ENCODE data around the gene BTAF1. TPM values are rescaled to one million over a fixed set of nuclear protein-coding genes. Genes with fewer than 3 reads are reported as not detected.

The BTAF1 gene
- total and polyA plus RNA-seq, 8 donors: 24.2 to 59.8 (median 48.6) TPM

DNA sequence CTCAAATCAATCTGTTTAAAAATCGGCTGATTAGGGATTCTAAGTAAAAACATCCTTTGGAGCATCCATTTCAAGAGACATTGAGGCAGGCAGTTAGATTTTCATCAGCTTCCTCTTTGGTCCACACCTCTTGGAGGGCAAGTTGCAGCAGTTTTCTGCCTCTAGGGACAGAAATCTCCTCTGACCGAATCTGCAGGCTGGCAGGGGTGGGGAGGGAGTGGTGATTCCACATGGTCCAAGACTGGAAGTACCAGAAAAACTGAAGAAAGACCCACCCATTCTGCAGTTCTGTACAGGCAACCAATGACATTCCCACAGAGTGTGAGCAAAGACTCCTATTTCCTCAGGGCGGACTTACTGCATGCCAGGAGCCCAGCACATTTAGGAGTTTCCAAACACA lies 43.3 kb upstream of the BTAF1 start:
- Histone ChIP-seq H3K27ac (no peak overlapping the region), H3K4me1 (no peaks in the 10 kb centered on the region), H3K4me3 (no peak overlapping the region), H3K36me3 (no peaks in the 10 kb centered on the region), H3K9me3 (no peaks in the 10 kb centered on the region), H3K27me3 (no peaks in the 10 kb centered on the region)
- DNase-seq: peak in 1 of 4 donors; percentile 11
- no peak for ATAC-seq
- TF ChIP-seq, protein P1, sequence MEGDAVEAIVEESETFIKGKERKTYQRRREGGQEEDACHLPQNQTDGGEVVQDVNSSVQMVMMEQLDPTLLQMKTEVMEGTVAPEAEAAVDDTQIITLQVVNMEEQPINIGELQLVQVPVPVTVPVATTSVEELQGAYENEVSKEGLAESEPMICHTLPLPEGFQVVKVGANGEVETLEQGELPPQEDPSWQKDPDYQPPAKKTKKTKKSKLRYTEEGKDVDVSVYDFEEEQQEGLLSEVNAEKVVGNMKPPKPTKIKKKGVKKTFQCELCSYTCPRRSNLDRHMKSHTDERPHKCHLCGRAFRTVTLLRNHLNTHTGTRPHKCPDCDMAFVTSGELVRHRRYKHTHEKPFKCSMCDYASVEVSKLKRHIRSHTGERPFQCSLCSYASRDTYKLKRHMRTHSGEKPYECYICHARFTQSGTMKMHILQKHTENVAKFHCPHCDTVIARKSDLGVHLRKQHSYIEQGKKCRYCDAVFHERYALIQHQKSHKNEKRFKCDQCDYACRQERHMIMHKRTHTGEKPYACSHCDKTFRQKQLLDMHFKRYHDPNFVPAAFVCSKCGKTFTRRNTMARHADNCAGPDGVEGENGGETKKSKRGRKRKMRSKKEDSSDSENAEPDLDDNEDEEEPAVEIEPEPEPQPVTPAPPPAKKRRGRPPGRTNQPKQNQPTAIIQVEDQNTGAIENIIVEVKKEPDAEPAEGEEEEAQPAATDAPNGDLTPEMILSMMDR (IDR thresholded peaks at IDR 0.05): no peak
- intact Hi-C loops (cut with DNase I): no loop called here

DNA sequence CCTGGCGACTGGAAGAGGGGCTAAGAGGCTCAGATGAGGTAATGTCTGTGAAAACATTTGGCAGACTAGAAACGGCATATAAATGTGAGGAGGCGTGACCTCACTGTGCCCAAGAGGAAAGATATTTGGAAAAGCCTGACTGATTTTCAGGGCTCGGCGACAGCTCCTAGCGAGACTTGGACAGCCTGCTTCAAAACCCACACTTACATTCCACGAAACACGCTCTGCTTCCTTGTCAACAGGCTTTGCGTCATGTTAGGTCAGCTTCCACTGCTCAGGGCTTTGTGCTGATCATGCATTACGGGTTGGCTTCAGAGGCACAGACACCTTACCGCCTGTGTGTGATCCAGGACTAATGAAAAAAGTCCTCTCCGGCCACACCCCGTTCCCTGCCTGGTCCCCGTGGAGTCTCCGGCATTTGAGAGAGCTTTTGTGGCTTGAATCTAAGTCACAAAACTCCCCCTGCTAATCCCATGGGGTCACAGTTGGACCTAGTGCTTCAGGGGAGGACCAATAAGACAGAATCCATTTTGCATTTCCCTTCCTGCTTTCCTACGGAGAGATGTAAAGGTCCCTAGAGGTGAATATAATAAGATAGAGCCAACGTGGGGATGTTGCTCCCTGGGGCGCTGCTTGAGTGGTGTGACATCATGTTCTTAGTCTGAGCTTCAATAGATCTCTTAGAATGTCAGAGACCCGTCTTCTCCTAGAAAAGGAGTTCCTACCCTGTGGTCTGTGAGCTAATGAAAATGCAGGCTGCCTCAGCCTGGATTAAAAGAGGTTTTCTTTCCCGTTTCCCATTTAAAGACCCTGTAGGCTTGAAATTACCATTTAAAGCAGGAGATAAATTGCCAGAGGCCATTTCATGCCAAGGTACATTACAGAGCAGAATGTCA lies 39.8 kb upstream of the BTAF1 start:
- DNase-seq (peak in 3 of 4 donors; percentile 32 to 77 (median 36)), ATAC-seq (peak; percentile 87)
- no peaks in the 10 kb centered on the region for H3K36me3 ChIP-seq
- intact Hi-C loops (cut with DNase I): no loop called here
- H3K27ac ChIP-seq: no peak overlapping the region
- no peaks in the 10 kb centered on the region for H3K9me3 ChIP-seq
- H3K4me3 ChIP-seq: no peak overlapping the region
- TF ChIP-seq, protein P1 (IDR thresholded peaks at IDR 0.05): no peak
- peaks cover 0 to 20% of the 10 kb centered on the region in 2 donors for H3K27me3 ChIP-seq
- peaks cover 8 to 14% of the 10 kb centered on the region in 2 donors for H3K4me1 ChIP-seq

DNA sequence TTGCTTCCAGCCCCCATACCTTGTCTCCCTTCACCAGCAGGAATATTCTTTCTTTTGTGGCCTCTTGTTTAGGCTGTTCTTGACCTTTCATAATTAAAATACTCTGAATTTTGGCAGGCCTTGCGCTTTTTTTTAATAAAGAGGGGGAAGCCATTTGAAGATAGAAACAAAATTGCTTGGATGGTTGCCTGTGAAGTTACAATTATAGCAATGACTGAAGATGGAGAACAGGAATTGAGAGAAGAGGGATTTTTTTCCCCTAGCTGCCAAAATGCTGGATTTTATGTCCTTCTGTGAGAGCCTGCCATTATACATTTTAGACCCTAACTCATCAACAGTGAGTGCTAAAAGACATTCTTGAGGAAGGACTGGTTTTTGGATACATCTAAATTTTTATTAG lies 39.0 kb upstream of the BTAF1 start:
- intact Hi-C loops (cut with DNase I): no loop called here
- no peaks in the 10 kb centered on the region for H3K9me3 ChIP-seq
- H3K27me3 ChIP-seq: peaks cover 0 to 22% of the 10 kb centered on the region in 2 donors
- H3K4me3 ChIP-seq: no peak overlapping the region
- H3K27ac ChIP-seq: no peak overlapping the region
- peaks cover 8 to 14% of the 10 kb centered on the region in 2 donors for H3K4me1 ChIP-seq
- DNase-seq: peak in 1 of 4 donors; percentile 11
- H3K36me3 ChIP-seq: no peaks in the 10 kb centered on the region
- no peak for ATAC-seq
- TF ChIP-seq, protein P1 (IDR thresholded peaks at IDR 0.05): no peak

DNA sequence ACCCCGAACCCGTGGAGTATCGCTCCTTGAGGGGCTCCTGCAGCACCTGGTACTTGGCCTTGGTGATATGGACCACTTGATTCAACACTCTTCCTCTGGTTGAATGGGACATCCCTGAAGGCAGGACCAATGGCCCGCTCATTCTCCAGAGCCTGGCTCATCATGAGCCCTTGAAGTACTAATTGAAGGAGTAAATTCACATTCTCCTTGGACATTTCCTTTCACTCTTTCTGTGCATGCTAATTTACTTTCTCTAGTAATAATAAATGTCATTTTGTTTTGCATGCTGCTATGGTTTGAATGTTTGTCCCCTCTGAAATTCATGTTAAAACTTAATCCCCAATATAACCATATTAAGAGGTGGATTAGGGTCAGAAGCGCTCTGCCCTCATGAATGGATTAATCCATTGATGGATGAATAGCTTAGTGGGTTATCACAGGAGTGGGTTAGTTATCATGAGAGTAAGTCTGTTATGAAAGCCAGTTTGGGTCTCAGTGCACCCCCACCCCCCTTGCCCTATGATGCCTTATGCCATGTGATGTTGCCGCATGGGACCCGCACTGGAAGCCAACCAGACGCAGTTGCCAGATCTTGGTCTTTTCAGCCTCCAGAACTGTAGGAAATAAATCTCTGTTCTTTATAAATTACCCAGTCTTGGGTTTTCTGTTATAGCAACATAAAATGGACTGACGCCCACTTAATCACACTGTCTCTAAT lies 38.0 kb upstream of the BTAF1 start:
- DNase-seq (no peak), ATAC-seq (no peak)
- Histone ChIP-seq H3K36me3 (no peaks in the 10 kb centered on the region), H3K9me3 (no peaks in the 10 kb centered on the region), H3K27me3 (peaks cover 0 to 27% of the 10 kb centered on the region in 2 donors), H3K4me3 (no peak overlapping the region), H3K27ac (no peak overlapping the region), H3K4me1 (peaks cover 8 to 14% of the 10 kb centered on the region in 2 donors)
- intact Hi-C loops (cut with DNase I): no loop called here
- TF ChIP-seq, protein P1 (IDR thresholded peaks at IDR 0.05): no peak

DNA sequence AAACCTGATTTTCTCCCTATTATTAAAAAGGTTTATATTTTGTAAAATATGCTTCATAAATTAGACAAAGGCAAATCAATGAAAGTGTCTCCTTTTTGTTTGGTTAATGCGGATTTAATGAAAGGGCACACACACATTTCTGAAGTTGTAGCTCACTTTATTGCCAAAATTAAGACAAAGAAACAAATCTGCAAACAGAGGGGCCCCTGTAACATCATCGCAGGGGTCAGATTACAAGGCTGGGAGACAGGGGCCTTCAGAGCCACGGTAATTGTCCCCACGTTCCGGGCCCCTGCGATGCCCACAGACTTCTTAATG lies 36.7 kb upstream of the BTAF1 start:
- Histone ChIP-seq H3K9me3 (no peaks in the 10 kb centered on the region), H3K4me1 (peaks cover 8 to 14% of the 10 kb centered on the region in 2 donors), H3K27me3 (peaks cover 0 to 27% of the 10 kb centered on the region in 2 donors), H3K4me3 (peak overlapping the region; percentile 38 to 41), H3K36me3 (no peaks in the 10 kb centered on the region), H3K27ac (no peak overlapping the region)
- TF ChIP-seq, protein P1 (IDR thresholded peaks at IDR 0.05): no peak
- intact Hi-C loops (cut with DNase I): no loop called here
- ATAC-seq (no peak), DNase-seq (no peak)

All from left lung (tissue), 10 donors.